ENCODE data around the gene ADAMTS6. TPM values are rescaled to one million over a fixed set of nuclear protein-coding genes. Genes with fewer than 3 reads are reported as not detected.

Gene ADAMTS6
- total RNA-seq, 1 donor from 2014 or later = 21.5 TPM

GRCh38 chr5:65151614-65152013 lies 330.1 kb downstream of the ADAMTS6 start:
- Mint-ChIP-seq H3K36me3 (ENCODE audit: low read depth) (peaks cover 6% of the 10 kb centered on the region), H3K27ac (ENCODE audit: unreplicated experiment) (no peak overlapping the region), H3K9me3 (ENCODE audit: low read depth) (no peaks in the 10 kb centered on the region), H3K4me3 (ENCODE audit: unreplicated experiment) (no peak overlapping the region), H3K27me3 (ENCODE audit: low read depth) (no peaks in the 10 kb centered on the region), H3K4me1 (ENCODE audit: low read depth) (peaks cover 3% of the 10 kb centered on the region)
- DNase-seq (ENCODE audit: low spot score) = no peak
- TF ChIP-seq CTCF (IDR thresholded peaks at IDR 0.05) = no peak

GRCh38 chr5:65150599-65151304 lies 331.0 kb downstream of the ADAMTS6 start:
- no peak for DNase-seq (ENCODE audit: low spot score)
- Mint-ChIP-seq H3K4me1 (ENCODE audit: low read depth) (peaks cover 3% of the 10 kb centered on the region), H3K4me3 (ENCODE audit: unreplicated experiment) (no peak overlapping the region), H3K27ac (ENCODE audit: unreplicated experiment) (no peak overlapping the region), H3K36me3 (ENCODE audit: low read depth) (peaks cover 6% of the 10 kb centered on the region), H3K27me3 (ENCODE audit: low read depth) (no peaks in the 10 kb centered on the region), H3K9me3 (ENCODE audit: low read depth) (no peaks in the 10 kb centered on the region)
- TF ChIP-seq CTCF (IDR thresholded peaks at IDR 0.05) = no peak

GRCh38 chr5:65149827-65150226 lies 331.9 kb downstream of the ADAMTS6 start:
- Mint-ChIP-seq H3K9me3 (ENCODE audit: low read depth) (no peaks in the 10 kb centered on the region), H3K4me3 (ENCODE audit: unreplicated experiment) (no peak overlapping the region), H3K36me3 (ENCODE audit: low read depth) (peaks cover 6% of the 10 kb centered on the region), H3K4me1 (ENCODE audit: low read depth) (peaks cover 3% of the 10 kb centered on the region), H3K27ac (ENCODE audit: unreplicated experiment) (no peak overlapping the region), H3K27me3 (ENCODE audit: low read depth) (no peaks in the 10 kb centered on the region)
- DNase-seq (ENCODE audit: low spot score) = no peak
- no peak for TF ChIP-seq CTCF (IDR thresholded peaks at IDR 0.05)

- Mint-ChIP-seq H3K36me3 (ENCODE audit: low read depth) (peaks cover 2% of the 10 kb centered on the region), H3K27ac (ENCODE audit: unreplicated experiment) (no peak overlapping the region), H3K4me3 (ENCODE audit: unreplicated experiment) (no peak overlapping the region), H3K4me1 (ENCODE audit: low read depth) (peaks cover 29% of the 10 kb centered on the region), H3K27me3 (ENCODE audit: low read depth) (no peaks in the 10 kb centered on the region), H3K9me3 (ENCODE audit: low read depth) (no peaks in the 10 kb centered on the region)
- TF ChIP-seq CTCF (IDR thresholded peaks at IDR 0.05) = no peak
- no peak for DNase-seq (ENCODE audit: low spot score)
Measured at GRCh38 chr5:65144136-65144871, 337.4 kb downstream of the ADAMTS6 start.

GRCh38 chr5:65142511-65143011 lies 339.2 kb downstream of the ADAMTS6 start:
- DNase-seq (ENCODE audit: low spot score) = no peak

More at GRCh38 chr5:65142511-65143011, 339.2 kb downstream of the ADAMTS6 start:
- no peak for TF ChIP-seq CTCF (IDR thresholded peaks at IDR 0.05)
- H3K36me3 Mint-ChIP-seq (ENCODE audit: low read depth) = no peaks in the 10 kb centered on the region
- H3K27ac Mint-ChIP-seq (ENCODE audit: unreplicated experiment) = peak overlapping the region; percentile 64
- no peaks in the 10 kb centered on the region for H3K27me3 Mint-ChIP-seq (ENCODE audit: low read depth)
- H3K4me1 Mint-ChIP-seq (ENCODE audit: low read depth) = peaks cover 37% of the 10 kb centered on the region
- no peak overlapping the region for H3K4me3 Mint-ChIP-seq (ENCODE audit: unreplicated experiment)
- no peaks in the 10 kb centered on the region for H3K9me3 Mint-ChIP-seq (ENCODE audit: low read depth)
